ENCODE results near the gene COL11A1. TPM values are rescaled to one million over a fixed set of nuclear protein-coding genes. Genes with fewer than 3 reads are reported as not detected.
"Not testable (repeated sequence)": the region's sequence is repeated elsewhere in the genome, so short reads cannot be mapped to it uniquely, and the experiment has no call there.

The COL11A1 gene
- 1 to 10 TPM in 1 of 2 donors, under 1 TPM in 1; 1.00 to 1.3 TPM for total RNA-seq
- long read RNA-seq, donor 1, result 0 reads
- long read RNA-seq, donor 2, partial matches to known transcripts, result 1 of 1 reads
- long read RNA-seq, donor 2, other reads (novel, unspliced or antisense), result 0 of 1 reads

DNA sequence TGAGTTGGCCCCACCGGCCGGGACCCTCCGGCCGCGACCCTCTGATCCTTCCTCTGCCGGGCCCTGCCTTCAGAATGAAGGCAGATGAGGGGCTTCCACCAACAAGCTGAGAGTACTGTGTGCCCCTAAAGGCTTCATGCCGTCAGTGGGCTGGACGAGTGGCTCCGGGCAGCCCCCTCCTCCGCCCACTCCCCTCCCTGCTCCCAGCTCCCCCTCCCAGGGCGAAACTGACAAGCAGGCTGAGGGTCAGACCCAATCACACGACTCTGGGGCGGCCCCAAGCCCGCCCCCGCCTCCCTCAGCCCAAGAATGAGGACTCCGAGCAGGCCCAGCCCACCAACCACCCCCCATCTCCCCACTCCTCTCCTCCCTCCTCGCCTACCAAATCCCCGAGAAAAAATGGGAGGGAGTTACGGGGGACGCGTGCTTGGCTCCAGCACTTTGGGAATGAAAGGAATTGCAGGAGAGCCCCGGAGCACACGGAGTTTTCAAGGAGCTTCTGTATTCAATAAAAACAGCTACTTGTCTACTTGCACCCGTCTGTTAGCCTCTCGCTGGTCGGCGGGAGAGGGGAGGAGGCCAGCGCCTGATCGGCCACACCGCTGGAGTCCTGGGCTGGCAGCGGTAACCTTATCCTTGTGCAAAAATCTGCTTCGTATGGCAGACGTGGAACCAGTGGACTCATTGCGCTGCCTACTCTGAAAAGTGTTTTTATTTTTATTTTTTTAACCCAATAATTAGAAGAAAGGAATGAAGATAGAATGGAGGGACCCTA, at the start of gene COL11A1:
Gene COL11A1, minus strand, starts transcription at position 147 of the 775 bp plus-strand sequence. CDS start 344 bp downstream, outside the sequence.
- intact Hi-C loops (cut with DNase I), result loop anchor here in 1 of 2 donors (5.0 kb wide), 1 partner anchor 404 kb away; no protein-coding TSS in a partner anchor
- peak; percentile 51 for DNase-seq (ENCODE audit: low spot score)

- DNase-seq (ENCODE audit: low spot score), result no peak
Observed at GRCh38 chr1:103156966-103157365, 48.6 kb upstream of the COL11A1 start.

DNA sequence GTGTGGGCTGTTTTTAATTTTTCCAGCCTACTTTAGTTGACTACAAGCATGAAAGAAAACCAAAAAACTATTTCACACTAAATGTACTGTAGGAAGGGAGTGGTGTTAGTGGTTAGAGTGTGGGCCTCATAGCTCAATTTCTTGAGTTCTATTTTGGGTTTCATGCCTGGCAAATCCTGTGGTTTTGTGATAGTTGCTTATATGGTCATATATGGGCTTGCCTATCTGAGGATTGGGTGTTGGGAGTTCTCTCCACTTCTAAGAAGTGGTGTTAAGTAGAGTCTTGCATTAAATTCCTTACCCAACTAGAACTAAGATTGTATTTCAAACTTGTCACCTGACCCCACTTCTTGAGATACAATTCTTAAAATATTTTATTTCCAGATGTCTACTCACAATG, 37.8 kb upstream of the COL11A1 start:
- intact Hi-C loops (cut with DNase I), result no loop called here
- no peak for DNase-seq (ENCODE audit: low spot score)

More at GRCh38 chr1:103156966-103157365, 48.6 kb upstream of the COL11A1 start:
- intact Hi-C loops (cut with DNase I), result no loop called here

GRCh38 chr1:103145449-103145848, 37.1 kb upstream of the COL11A1 start:
- intact Hi-C loops (cut with DNase I), result no loop called here
- no peak for DNase-seq (ENCODE audit: low spot score)

DNA sequence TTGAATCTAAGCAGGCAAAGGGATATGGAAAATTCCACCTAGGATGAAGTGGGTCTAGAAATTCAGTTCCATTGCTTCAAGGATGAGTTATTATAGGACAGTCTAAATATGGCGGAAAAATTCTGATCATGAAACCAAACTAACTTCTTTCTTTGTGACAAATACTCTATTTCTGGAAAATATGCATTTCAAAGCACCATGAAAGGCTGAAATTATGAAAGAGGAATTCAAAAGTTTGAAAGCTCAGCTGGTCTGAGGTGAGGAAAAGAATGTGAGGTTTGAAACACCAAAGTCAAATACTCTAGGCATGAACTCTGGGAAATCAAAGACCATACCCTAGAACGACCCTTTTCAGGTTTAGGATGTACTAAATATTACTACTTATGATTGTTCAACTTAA, 36.4 kb upstream of the COL11A1 start:
- DNase-seq (ENCODE audit: low spot score), result no peak
- intact Hi-C loops (cut with DNase I), result no loop called here

DNA sequence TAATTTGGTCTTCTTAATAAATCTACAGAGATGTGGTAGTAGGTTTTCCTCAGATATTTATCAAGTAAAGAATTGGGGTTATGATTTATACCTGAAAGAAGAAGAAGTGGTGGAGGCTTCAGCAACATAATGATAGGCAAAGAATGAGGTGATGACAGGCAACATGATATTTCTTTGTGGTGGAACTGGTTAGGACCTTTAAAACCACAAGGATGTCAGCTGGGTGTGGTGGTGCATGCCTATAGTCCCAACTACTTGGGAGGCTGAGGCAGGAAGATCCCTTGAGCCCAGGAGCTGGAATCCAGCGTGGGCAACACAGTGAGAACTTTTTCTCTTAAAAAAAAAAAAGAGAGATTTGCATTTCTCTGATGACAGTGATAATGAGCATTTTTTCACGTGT, 34.1 kb upstream of the COL11A1 start:
- intact Hi-C loops (cut with DNase I), result no loop called here

GRCh38 chr1:103129796-103130195, 21.5 kb upstream of the COL11A1 start:
- intact Hi-C loops (cut with DNase I), result no loop called here
- no peak for DNase-seq (ENCODE audit: low spot score)

More for the DNA sequence above, 34.1 kb upstream of the COL11A1 start:
- no peak for DNase-seq (ENCODE audit: low spot score)

- intact Hi-C loops (cut with DNase I), result no loop called here
- DNase-seq (ENCODE audit: low spot score), result no peak
Observed at GRCh38 chr1:103129255-103129654, 20.9 kb upstream of the COL11A1 start.

GRCh38 chr1:103128256-103128655, 19.9 kb upstream of the COL11A1 start:
- intact Hi-C loops (cut with DNase I); DNase-seq (ENCODE audit: low spot score): not testable (repeated sequence)

DNA sequence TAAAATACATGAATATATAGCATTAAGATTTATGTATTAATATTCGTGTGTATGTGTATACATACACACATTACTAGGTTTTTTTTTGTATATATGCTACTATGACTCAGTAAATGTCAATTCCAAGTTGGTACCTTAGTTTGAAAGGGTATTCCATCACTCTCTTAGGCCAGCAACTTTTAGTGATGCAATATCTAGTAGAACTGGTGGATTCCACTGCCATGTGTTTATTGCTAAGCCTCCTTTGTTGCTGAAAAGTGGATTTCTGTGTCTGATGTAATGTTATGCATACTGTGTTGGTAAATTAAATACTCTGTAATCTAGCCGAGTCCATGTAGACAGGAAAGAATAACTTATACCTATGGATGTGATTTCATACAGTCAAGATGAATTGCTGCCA, 16.9 kb upstream of the COL11A1 start:
- intact Hi-C loops (cut with DNase I), result no loop called here
- DNase-seq (ENCODE audit: low spot score), result no peak

DNA sequence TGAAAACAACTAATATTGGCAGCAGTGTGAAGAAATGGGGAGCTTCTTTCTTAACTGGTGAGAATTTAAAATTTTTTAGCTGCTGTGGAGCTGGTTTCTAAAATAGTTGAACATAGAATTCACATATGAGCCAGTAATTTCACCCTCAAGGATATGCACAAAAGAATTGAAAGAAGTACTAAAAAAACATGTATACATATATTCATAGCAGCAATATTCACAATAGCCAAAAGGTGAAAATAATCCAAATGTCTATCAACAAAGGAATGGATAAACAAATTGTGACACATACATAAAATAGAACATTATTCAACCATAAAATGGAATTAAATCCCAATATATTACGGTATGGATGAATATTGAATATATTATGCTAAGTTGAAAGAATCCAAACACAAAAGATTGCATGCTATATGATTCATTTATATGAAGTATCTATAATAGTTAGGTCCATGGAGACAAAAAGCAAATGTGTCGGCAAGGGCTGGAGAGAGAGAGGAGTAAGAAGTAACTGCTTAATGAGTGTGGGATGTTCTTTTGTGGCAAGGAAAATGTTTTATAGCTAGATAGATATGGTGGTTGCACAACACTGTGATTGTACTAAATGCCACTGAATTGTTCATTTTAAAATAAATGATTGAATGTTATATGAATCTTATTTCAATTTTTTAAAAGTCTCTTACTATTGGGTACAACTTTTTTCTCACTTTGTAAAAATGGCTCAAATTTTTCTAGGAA, 14.8 kb upstream of the COL11A1 start:
- intact Hi-C loops (cut with DNase I), result no loop called here
- no peak for DNase-seq (ENCODE audit: low spot score)

DNA sequence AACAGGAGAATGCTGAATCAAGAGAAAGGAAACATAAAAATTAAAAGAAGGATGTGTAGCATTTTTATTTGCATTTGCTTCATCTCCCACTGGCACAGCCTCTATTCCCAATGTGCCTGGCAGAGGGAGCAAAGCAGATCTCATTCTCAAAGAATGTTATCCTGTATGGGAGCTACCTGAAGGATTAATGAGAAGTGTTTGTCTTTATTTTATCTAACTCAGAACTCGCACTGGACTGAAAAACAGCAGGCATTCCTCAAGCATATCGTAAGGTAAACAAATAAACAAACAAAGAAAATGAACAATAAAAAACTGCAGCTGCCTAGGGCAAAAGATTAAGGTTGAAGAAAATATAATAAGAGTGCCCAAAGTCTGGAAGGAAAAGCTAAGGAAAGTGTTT, 12.7 kb upstream of the COL11A1 start:
- DNase-seq (ENCODE audit: low spot score), result no peak
- intact Hi-C loops (cut with DNase I), result no loop called here

DNA sequence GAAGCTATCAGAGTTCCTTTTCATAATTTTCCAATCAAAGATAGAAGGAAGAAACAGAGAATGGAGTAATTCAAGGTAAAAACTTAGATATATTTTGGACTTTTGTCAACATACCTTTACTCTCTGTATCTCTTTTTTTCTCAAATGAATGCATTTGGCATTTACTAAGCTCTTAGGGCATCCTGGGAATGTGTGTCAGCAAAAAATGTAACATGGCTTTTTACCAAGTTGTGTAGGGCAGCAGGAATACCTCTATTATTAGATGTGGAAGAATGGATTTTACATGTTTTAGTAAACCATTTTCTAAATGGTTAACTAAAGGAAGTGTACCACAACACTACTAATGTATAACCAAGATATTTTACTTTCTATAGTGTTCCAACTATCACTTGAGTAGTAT, 4.2 kb upstream of the COL11A1 start:
- intact Hi-C loops (cut with DNase I), result no loop called here
- DNase-seq (ENCODE audit: low spot score), result no peak

DNA sequence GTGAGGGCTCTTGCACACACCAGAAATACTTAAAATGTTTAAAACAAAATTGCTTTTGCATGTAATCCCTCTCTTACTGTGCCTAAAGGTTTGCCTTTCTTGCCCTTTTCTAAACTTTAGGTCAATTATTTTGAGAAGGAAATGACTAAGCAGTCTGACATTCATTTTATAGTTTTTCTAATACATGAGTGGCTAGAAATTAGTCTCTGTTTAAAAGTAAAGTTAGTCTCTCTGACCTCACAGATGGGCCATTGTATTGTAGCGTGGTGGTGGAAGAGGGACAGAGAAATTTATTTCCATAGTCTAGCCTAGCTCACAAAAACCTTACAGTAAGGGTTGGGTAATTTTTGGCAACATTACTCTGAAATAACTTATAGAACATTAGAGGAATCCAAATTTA, 3.6 kb upstream of the COL11A1 start:
- no peak for DNase-seq (ENCODE audit: low spot score)
- intact Hi-C loops (cut with DNase I), result no loop called here

DNA sequence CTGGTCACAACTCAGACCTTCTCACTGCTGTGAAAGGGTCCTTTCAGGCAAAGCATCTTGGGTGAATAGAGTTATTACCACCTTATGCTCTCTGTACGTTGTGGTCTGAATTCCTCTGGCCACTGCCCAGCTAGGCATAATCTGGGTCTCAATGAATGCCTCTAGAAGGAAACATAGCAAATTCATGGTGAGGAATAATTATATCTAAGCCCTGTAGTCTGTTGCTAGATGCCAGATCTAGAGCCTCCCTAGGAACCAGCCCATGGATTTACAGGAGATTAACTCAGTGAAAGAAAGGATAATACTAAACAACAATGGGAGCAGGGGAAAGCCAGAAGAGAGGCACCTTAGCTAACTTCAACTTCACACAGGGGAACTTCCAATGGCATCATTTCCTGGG, 2.4 kb upstream of the COL11A1 start:
- no peak for DNase-seq (ENCODE audit: low spot score)
- intact Hi-C loops (cut with DNase I), result no loop called here

DNA sequence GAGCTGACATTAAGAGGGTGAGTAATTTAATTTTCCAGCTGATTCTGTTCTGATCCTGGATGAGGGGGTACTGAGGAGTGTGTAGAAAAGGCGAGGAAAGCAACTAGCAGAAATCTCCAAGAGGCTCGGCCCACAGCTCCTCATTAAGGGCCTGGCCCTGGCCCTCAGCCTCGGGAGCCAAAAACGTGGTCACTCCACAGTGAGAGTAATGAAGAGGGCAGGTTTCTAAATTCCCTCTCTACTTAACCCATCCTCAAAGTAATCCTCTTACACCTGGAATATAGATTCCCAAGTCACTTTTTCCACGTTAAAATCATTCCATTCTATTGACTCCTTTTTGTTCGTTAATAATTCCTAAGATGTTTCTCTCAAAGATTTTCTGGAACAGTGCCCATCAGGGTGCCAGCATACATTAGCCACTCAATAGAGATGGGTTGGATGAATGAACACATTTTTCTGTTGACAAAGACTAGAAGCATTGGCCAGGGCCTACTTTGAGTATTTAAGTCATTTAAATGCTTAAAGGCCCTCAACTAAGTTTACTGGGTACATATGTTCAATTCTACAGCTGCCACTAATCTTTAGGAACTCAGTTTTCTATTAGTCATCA, 1.1 kb upstream of the COL11A1 start:
- DNase-seq (ENCODE audit: low spot score), result no peak
- intact Hi-C loops (cut with DNase I), result loop anchor here in 1 of 2 donors (5.0 kb wide), 1 partner anchor 403 kb away; no protein-coding TSS in a partner anchor

- DNase-seq (ENCODE audit: low spot score), result no peak
- intact Hi-C loops (cut with DNase I), result loop anchor here in 1 of 2 donors (5.0 kb wide), 1 partner anchor 404 kb away; no protein-coding TSS in a partner anchor
Observed at GRCh38 chr1:103107741-103108375, 464 bp downstream of the COL11A1 start.

- intact Hi-C loops (cut with DNase I), result loop anchor here in 1 of 2 donors (5.0 kb wide), 1 partner anchor 406 kb away; no protein-coding TSS in a partner anchor
- peak; percentile 51 for DNase-seq (ENCODE audit: low spot score)
Observed at GRCh38 chr1:103106426-103107341, 1.6 kb downstream of the COL11A1 start.
